ENCODE data around the gene CHIT1.

CHIT1 gene

GRCh38 chr1:203217139-203217655 lies 12.3 kb downstream of the CHIT1 start:
- Mint-ChIP-seq H3K27ac (no peak overlapping the region), H3K27me3 (peaks cover 6% of the 10 kb centered on the region), H3K4me1 (peaks cover 7% of the 10 kb centered on the region), H3K9me3 (no peaks in the 10 kb centered on the region), H3K36me3 (no peaks in the 10 kb centered on the region), H3K4me3 (no peak overlapping the region)
- DNase-seq (ENCODE audit: low spot score in 2 of 2) (no peak), ATAC-seq (ENCODE audit: low read depth) (no peak)

GRCh38 chr1:203216274-203217138 lies 13.0 kb downstream of the CHIT1 start:
- peaks cover 7% of the 10 kb centered on the region for H3K27me3 Mint-ChIP-seq
- H3K27ac Mint-ChIP-seq = no peak overlapping the region
- DNase-seq (ENCODE audit: low spot score in 2 of 2) (peak; percentile 55 to 62), ATAC-seq (ENCODE audit: low read depth) (peak; percentile 65)
- H3K4me1 Mint-ChIP-seq = peaks cover 7% of the 10 kb centered on the region
- no peaks in the 10 kb centered on the region for H3K9me3 Mint-ChIP-seq
- H3K4me3 Mint-ChIP-seq = no peak overlapping the region
- H3K36me3 Mint-ChIP-seq = no peaks in the 10 kb centered on the region

GRCh38 chr1:203215573-203215972 lies 13.9 kb downstream of the CHIT1 start:
- Mint-ChIP-seq H3K27me3 (peaks cover 7% of the 10 kb centered on the region), H3K27ac (no peak overlapping the region), H3K4me1 (peaks cover 7% of the 10 kb centered on the region), H3K9me3 (no peaks in the 10 kb centered on the region), H3K4me3 (no peak overlapping the region), H3K36me3 (no peaks in the 10 kb centered on the region)
- no peak for DNase-seq (ENCODE audit: low spot score in 2 of 2)
- no peak for ATAC-seq (ENCODE audit: low read depth)

GRCh38 chr1:203214871-203215270 lies 14.6 kb downstream of the CHIT1 start:
- DNase-seq (ENCODE audit: low spot score in 2 of 2) = no peak
- H3K36me3 Mint-ChIP-seq = no peaks in the 10 kb centered on the region
- no peak overlapping the region for H3K4me3 Mint-ChIP-seq
- H3K27me3 Mint-ChIP-seq = peaks cover 7% of the 10 kb centered on the region
- ATAC-seq (ENCODE audit: low read depth) = no peak
- no peak overlapping the region for H3K27ac Mint-ChIP-seq
- H3K9me3 Mint-ChIP-seq = no peaks in the 10 kb centered on the region
- peaks cover 7% of the 10 kb centered on the region for H3K4me1 Mint-ChIP-seq

- Mint-ChIP-seq H3K36me3 (no peaks in the 10 kb centered on the region), H3K9me3 (no peaks in the 10 kb centered on the region), H3K4me3 (no peak overlapping the region), H3K4me1 (peaks cover 7% of the 10 kb centered on the region), H3K27ac (no peak overlapping the region), H3K27me3 (peaks cover 3% of the 10 kb centered on the region)
- DNase-seq (ENCODE audit: low spot score in 2 of 2) = no peak
- ATAC-seq (ENCODE audit: low read depth) = no peak
These were observed 16.3 kb downstream of the CHIT1 start for GRCh38 chr1:203213126-203213525.

GRCh38 chr1:203211812-203212211 lies 17.7 kb downstream of the CHIT1 start:
- no peak overlapping the region for H3K27ac Mint-ChIP-seq
- no peak overlapping the region for H3K4me3 Mint-ChIP-seq
- ATAC-seq (ENCODE audit: low read depth) (no peak), DNase-seq (ENCODE audit: low spot score in 2 of 2) (no peak)
- no peaks in the 10 kb centered on the region for H3K36me3 Mint-ChIP-seq
- peaks cover 5% of the 10 kb centered on the region for H3K4me1 Mint-ChIP-seq
- no peaks in the 10 kb centered on the region for H3K9me3 Mint-ChIP-seq
- peaks cover 4% of the 10 kb centered on the region for H3K27me3 Mint-ChIP-seq

GRCh38 chr1:203210988-203211387 lies 18.5 kb downstream of the CHIT1 start:
- Mint-ChIP-seq H3K27ac (no peak overlapping the region), H3K36me3 (no peaks in the 10 kb centered on the region), H3K4me1 (peaks cover under 1% of the 10 kb centered on the region), H3K9me3 (no peaks in the 10 kb centered on the region), H3K4me3 (no peak overlapping the region), H3K27me3 (peaks cover 5% of the 10 kb centered on the region)
- no peak for DNase-seq (ENCODE audit: low spot score in 2 of 2)
- ATAC-seq (ENCODE audit: low read depth) = no peak

- no peaks in the 10 kb centered on the region for H3K36me3 Mint-ChIP-seq
- DNase-seq (ENCODE audit: low spot score in 2 of 2) (no peak), ATAC-seq (ENCODE audit: low read depth) (no peak)
- no peaks in the 10 kb centered on the region for H3K4me1 Mint-ChIP-seq
- no peak overlapping the region for H3K4me3 Mint-ChIP-seq
- H3K27ac Mint-ChIP-seq = no peak overlapping the region
- peaks cover 5% of the 10 kb centered on the region for H3K27me3 Mint-ChIP-seq
- no peaks in the 10 kb centered on the region for H3K9me3 Mint-ChIP-seq
These were observed 19.1 kb downstream of the CHIT1 start for GRCh38 chr1:203210350-203210749.

- Mint-ChIP-seq H3K9me3 (no peaks in the 10 kb centered on the region), H3K27me3 (peaks cover 11% of the 10 kb centered on the region)
These were observed 21.3 kb downstream of the CHIT1 start for GRCh38 chr1:203208181-203208580.

GRCh38 chr1:203207751-203208150 lies 21.7 kb downstream of the CHIT1 start:
- ATAC-seq (ENCODE audit: low read depth) = no peak
- H3K27ac Mint-ChIP-seq = no peak overlapping the region
- no peaks in the 10 kb centered on the region for H3K4me1 Mint-ChIP-seq
- H3K4me3 Mint-ChIP-seq = no peak overlapping the region
- H3K27me3 Mint-ChIP-seq = peaks cover 13% of the 10 kb centered on the region
- no peaks in the 10 kb centered on the region for H3K9me3 Mint-ChIP-seq
- no peak for DNase-seq (ENCODE audit: low spot score in 2 of 2)
- no peaks in the 10 kb centered on the region for H3K36me3 Mint-ChIP-seq

More at GRCh38 chr1:203208181-203208580, 21.3 kb downstream of the CHIT1 start:
- Mint-ChIP-seq H3K4me1 (no peaks in the 10 kb centered on the region), H3K36me3 (no peaks in the 10 kb centered on the region), H3K27ac (no peak overlapping the region), H3K4me3 (no peak overlapping the region)
- DNase-seq (ENCODE audit: low spot score in 2 of 2) (no peak), ATAC-seq (ENCODE audit: low read depth) (no peak)

GRCh38 chr1:203206129-203206687 lies 23.3 kb downstream of the CHIT1 start:
- Mint-ChIP-seq H3K9me3 (no peaks in the 10 kb centered on the region), H3K27me3 (peaks cover 20% of the 10 kb centered on the region), H3K27ac (no peak overlapping the region), H3K4me3 (no peak overlapping the region), H3K4me1 (no peaks in the 10 kb centered on the region), H3K36me3 (no peaks in the 10 kb centered on the region)
- DNase-seq (ENCODE audit: low spot score in 2 of 2) = no peak
- no peak for ATAC-seq (ENCODE audit: low read depth)

- Mint-ChIP-seq H3K4me3 (no peak overlapping the region), H3K27me3 (peaks cover 32% of the 10 kb centered on the region), H3K36me3 (no peaks in the 10 kb centered on the region), H3K27ac (no peak overlapping the region), H3K4me1 (no peaks in the 10 kb centered on the region), H3K9me3 (no peaks in the 10 kb centered on the region)
- DNase-seq (ENCODE audit: low spot score in 2 of 2) (no peak), ATAC-seq (ENCODE audit: low read depth) (no peak)
These were observed 24.7 kb downstream of the CHIT1 start for GRCh38 chr1:203204756-203205155.

- no peak overlapping the region for H3K27ac Mint-ChIP-seq
- no peaks in the 10 kb centered on the region for H3K4me1 Mint-ChIP-seq
- H3K36me3 Mint-ChIP-seq = no peaks in the 10 kb centered on the region
- DNase-seq (ENCODE audit: low spot score in 2 of 2) (no peak), ATAC-seq (ENCODE audit: low read depth) (no peak)
- H3K27me3 Mint-ChIP-seq = peaks cover 39% of the 10 kb centered on the region
- peaks cover 2% of the 10 kb centered on the region for H3K9me3 Mint-ChIP-seq
- no peak overlapping the region for H3K4me3 Mint-ChIP-seq
These were observed 26.8 kb downstream of the CHIT1 start for GRCh38 chr1:203202431-203203245.

Measured in memory B cell (primary cell).